Left kidney (tissue), 2 donors: Measurements from ENCODE around the gene SCLY. TPM values are rescaled to one million over a fixed set of nuclear protein-coding genes. Genes with fewer than 3 reads are reported as not detected.
"Not testable (repeated sequence)": the region's sequence is repeated elsewhere in the genome, so short reads cannot be mapped to it uniquely, and the experiment has no call there.

Source experiments
- DNase-seq: peaks from one replicate; pipeline ENCODE4 v3.0.0-alpha.2; 2013
- polyA plus RNA-seq: library from polyadenylated mRNA; unstranded; fragments of 120-200 nt; gene quantifications from one replicate; pipeline ENCODE4 v1.2.1, GENCODE V29; 2013; ENCODE audit not compliant: insufficient read length

Gene SCLY
- polyA plus RNA-seq, 1 donor, result 34.0 TPM

- no peak for DNase-seq
Observed at GRCh38 chr2:238039151-238039550, 21.6 kb upstream of the SCLY start.

- no peak for DNase-seq
Observed at GRCh38 chr2:238039985-238040384, 20.8 kb upstream of the SCLY start.

- DNase-seq, result no peak
Observed at GRCh38 chr2:238040918-238041317, 19.9 kb upstream of the SCLY start.

GRCh38 chr2:238042090-238042489 lies 18.7 kb upstream of the SCLY start:
- DNase-seq, result no peak

- no peak for DNase-seq
Observed at GRCh38 chr2:238042849-238043584, 17.8 kb upstream of the SCLY start.

GRCh38 chr2:238043851-238044250 lies 16.9 kb upstream of the SCLY start:
- DNase-seq, result no peak

GRCh38 chr2:238045575-238045974 lies 15.2 kb upstream of the SCLY start:
- no peak for DNase-seq

GRCh38 chr2:238046725-238047270 lies 14.0 kb upstream of the SCLY start:
- DNase-seq, result no peak

- no peak for DNase-seq
Observed at GRCh38 chr2:238053191-238053776, 7.5 kb upstream of the SCLY start.

- DNase-seq, result no peak
Observed at GRCh38 chr2:238055841-238056240, 5.0 kb upstream of the SCLY start.

GRCh38 chr2:238057696-238058575 lies 2.9 kb upstream of the SCLY start:
- not testable (repeated sequence) for DNase-seq

- DNase-seq, result no peak
Observed at GRCh38 chr2:238059505-238059904, 1.3 kb upstream of the SCLY start.

GRCh38 chr2:238060096-238060541 lies 682 bp upstream of the SCLY start:
- DNase-seq, result no peak

GRCh38 chr2:238061315-238062202 lies 758 bp downstream of the SCLY start:
- DNase-seq, result peak; percentile 19

- no peak for DNase-seq
Observed at GRCh38 chr2:238063414-238064189, 2.8 kb downstream of the SCLY start.

GRCh38 chr2:238064376-238064775 lies 3.6 kb downstream of the SCLY start:
- peak; percentile 13 for DNase-seq

- no peak for DNase-seq
Observed at GRCh38 chr2:238065071-238065846, 4.5 kb downstream of the SCLY start.

- DNase-seq, result no peak
Observed at GRCh38 chr2:238066218-238066617, 5.4 kb downstream of the SCLY start.

- not testable (repeated sequence) for DNase-seq
Observed at GRCh38 chr2:238066718-238067117, 5.9 kb downstream of the SCLY start.

- no peak for DNase-seq
Observed at GRCh38 chr2:238067939-238068338, 7.1 kb downstream of the SCLY start.
